Ascending aorta (tissue), 2 donors: Measurements from ENCODE around the gene DTD2. TPM values are rescaled to one million over a fixed set of nuclear protein-coding genes. Genes with fewer than 3 reads are reported as not detected.

ENCODE experiments used
- DNase-seq, 2 donors: peaks; one replicate each; pipeline ENCODE4 v3.0.0-alpha.2; 2019; ENCODE audit warnings: low spot score in 2 of 2
- H3K27ac ChIP-seq, 2 donors: fragments of 200-600 bp; sonication (generic); one replicate each; pipeline ENCODE4 v1.5.1; 2016 to 2017; ENCODE audit warnings: mild to moderate bottlenecking in 1 of 2
- H3K27me3 ChIP-seq: fragments of 200-600 bp; sonication (generic); one replicate; pipeline ENCODE4 v1.5.1; 2017
- H3K36me3 ChIP-seq, 2 donors: fragments of 200-600 bp; sonication (generic); one replicate each; pipeline ENCODE4 v1.5.1; 2016
- H3K4me1 ChIP-seq, 2 donors: fragments of 200-600 bp; sonication (generic); one replicate each; pipeline ENCODE4 v1.5.1; 2016 to 2017; ENCODE audit warnings: mild to moderate bottlenecking in 1 of 2
- H3K4me3 ChIP-seq, 2 donors: fragments of 200-600 bp; sonication (generic); one replicate each; pipeline ENCODE4 v1.5.1; 2016 to 2017; ENCODE audit warnings: mild to moderate bottlenecking in 1 of 2
- H3K9me3 ChIP-seq, 2 donors: fragments of 200-600 bp; sonication (generic); one replicate each; pipeline ENCODE4 v1.5.1; 2016
- intact Hi-C: fragments of 100-400 bp; cut with DNase I; formaldehyde crosslinking; loops from one replicate; pipeline ENCODE4 v1.15.1; 2023
- total RNA-seq: library from RNA; depleted of rRNA; stranded (reverse); fragments of >200 nt; gene quantifications from one replicate; pipeline ENCODE4 v1.1.0, GENCODE V29; 2016
- TF ChIP-seq, protein P1 (sequence below), 3 experiments: fragments of 200-600 bp in 2 of 3; fragments of 450-650 bp in 1 of 3; sonication (generic) in 2 of 3; IDR thresholded peaks; one replicate each; pipeline ENCODE4 v1.5.1; 2016 to 2019; ENCODE audit warnings: antibody characterized with exemption in 3 of 3, mild to moderate bottlenecking in 1 of 3, moderate library complexity in 1 of 3

DTD2 gene
- total RNA-seq, 1 donor from 2014 or later, result 120 TPM

DNA sequence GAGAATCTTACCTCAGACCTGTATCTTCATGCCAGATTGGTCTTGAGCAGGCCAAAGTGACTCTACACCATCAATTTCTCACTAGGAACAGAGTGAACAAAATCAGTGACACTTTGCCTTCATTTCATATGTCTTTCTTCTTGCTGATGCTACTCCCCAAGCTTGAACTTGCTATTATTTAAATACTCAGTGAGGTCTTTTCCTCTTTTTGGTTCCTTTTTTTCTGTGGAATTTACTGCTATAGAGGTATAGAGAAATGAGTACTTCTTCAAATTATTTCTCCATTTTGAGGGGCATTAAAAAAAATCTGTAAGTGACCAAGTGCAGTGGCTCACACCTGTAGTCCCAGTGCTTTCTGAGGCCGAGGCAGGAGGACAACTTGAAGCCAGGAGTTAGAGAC, 30.6 kb upstream of the DTD2 start, which contains the start of gene GPR33:
Gene GPR33, minus strand, starts transcription at position 154 of the 400 bp plus-strand sequence. CDS start 4,074 bp downstream, outside the sequence.
- Histone ChIP-seq H3K27ac (no peak within 1 kb of the TSS), H3K36me3 (no peaks in the 10 kb centered on the region), H3K27me3 (no peaks in the 10 kb centered on the region), H3K4me1 (no peaks in the 10 kb centered on the region), H3K4me3 (no peak within 1 kb of the TSS), H3K9me3 (no peaks in the 10 kb centered on the region)
- DNase-seq, result no peak
- intact Hi-C loops, result no loop called here
- TF ChIP-seq, protein P1, sequence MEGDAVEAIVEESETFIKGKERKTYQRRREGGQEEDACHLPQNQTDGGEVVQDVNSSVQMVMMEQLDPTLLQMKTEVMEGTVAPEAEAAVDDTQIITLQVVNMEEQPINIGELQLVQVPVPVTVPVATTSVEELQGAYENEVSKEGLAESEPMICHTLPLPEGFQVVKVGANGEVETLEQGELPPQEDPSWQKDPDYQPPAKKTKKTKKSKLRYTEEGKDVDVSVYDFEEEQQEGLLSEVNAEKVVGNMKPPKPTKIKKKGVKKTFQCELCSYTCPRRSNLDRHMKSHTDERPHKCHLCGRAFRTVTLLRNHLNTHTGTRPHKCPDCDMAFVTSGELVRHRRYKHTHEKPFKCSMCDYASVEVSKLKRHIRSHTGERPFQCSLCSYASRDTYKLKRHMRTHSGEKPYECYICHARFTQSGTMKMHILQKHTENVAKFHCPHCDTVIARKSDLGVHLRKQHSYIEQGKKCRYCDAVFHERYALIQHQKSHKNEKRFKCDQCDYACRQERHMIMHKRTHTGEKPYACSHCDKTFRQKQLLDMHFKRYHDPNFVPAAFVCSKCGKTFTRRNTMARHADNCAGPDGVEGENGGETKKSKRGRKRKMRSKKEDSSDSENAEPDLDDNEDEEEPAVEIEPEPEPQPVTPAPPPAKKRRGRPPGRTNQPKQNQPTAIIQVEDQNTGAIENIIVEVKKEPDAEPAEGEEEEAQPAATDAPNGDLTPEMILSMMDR (IDR thresholded peaks at IDR 0.05), result no peak

DNA sequence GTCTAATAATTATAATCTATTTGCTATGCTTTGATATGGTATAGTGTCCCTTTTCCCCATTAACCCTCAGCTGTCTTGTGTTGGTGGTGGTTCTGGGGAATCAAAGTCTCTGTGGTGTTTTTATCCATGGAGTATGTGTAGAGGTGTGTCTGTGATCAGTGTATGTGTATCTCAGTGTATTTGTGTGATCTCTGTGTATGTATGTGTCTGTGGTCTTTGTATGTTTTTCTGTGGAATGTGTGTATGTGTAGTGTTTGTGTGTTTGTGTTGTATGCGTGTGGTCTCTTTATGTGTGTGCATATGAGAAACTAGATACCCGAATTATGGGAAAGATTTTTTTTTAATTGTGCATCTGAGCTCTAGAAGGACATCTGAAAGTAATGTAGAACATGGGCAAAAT, 29.5 kb upstream of the DTD2 start:
- H3K4me1 ChIP-seq, result no peaks in the 10 kb centered on the region
- intact Hi-C loops, result no loop called here

DNA sequence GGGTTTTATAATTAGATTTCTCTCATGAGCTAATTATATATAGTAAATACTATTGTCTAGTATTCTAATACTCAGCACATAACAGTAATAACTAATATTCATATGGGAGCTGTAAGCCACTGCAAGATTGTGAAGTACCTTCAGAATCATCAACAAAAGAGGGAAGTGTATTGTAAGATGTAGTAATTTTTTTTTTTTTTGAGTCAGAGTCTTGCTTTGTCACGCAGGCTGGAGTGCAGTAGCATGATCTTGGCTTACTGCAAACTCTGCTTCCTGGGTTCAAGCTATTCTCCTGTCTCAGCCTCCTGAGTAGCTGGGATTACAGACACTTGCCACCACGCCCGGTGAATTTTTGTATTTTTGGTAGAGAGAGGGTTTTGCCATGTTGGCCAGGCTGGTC, 27.4 kb upstream of the DTD2 start:
- Histone ChIP-seq H3K4me1 (no peaks in the 10 kb centered on the region), H3K27ac (no peak overlapping the region), H3K4me3 (no peak overlapping the region), H3K36me3 (no peaks in the 10 kb centered on the region), H3K27me3 (no peaks in the 10 kb centered on the region), H3K9me3 (no peaks in the 10 kb centered on the region)
- intact Hi-C loops, result no loop called here
- TF ChIP-seq, protein P1 (IDR thresholded peaks at IDR 0.05), result no peak
- DNase-seq, result no peak

More for the DNA sequence above, 29.5 kb upstream of the DTD2 start:
- H3K27ac ChIP-seq, result no peak overlapping the region
- no peaks in the 10 kb centered on the region for H3K27me3 ChIP-seq
- H3K4me3 ChIP-seq, result no peak overlapping the region
- H3K36me3 ChIP-seq, result no peaks in the 10 kb centered on the region
- no peaks in the 10 kb centered on the region for H3K9me3 ChIP-seq
- TF ChIP-seq, protein P1 (IDR thresholded peaks at IDR 0.05), result no peak
- no peak for DNase-seq

DNA sequence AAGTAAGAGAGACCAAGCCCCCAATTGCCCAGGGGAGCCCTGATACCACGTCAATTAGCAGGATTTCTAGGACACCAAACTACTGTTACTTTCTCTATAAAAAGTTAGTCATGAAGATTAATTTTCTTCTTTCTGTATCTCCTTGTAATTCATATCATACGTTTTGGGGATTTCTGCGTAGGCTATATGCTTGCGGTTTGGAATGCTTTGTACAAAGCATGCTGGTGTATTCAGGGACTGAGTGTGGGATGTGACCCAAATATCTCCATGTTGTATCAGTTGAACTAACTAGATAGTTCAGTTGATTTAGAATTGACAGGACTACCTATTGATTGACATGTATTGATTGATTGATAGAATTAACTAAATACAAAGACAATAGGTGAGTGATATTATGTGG, 22.9 kb upstream of the DTD2 start:
- no peaks in the 10 kb centered on the region for H3K9me3 ChIP-seq

DNA sequence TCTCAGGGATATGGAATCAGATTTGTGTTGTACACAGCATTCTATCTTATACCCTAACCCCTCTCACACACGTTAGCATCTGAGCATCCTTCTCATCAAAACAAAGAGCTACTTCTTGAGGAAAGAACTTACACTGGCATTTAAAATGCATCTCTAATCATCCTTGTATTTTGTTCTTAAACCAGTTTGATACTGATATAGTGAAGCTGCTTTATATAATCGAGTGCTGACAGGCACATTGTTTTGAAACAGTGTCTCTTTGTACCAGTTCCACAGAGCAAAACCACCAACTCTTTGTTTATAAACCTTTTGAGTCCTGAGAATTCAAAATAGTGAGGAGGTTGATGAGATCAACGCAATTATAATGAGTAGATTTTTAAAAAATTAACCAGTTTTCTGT, 21.7 kb upstream of the DTD2 start:
- DNase-seq, result no peak
- Histone ChIP-seq H3K27ac (no peak overlapping the region), H3K4me1 (peaks cover 0 to 11% of the 10 kb centered on the region in 2 donors), H3K9me3 (no peaks in the 10 kb centered on the region), H3K36me3 (no peaks in the 10 kb centered on the region), H3K4me3 (no peak overlapping the region), H3K27me3 (no peaks in the 10 kb centered on the region)
- TF ChIP-seq, protein P1 (IDR thresholded peaks at IDR 0.05), result no peak
- intact Hi-C loops, result no loop called here

More for the DNA sequence above, 22.9 kb upstream of the DTD2 start:
- no peak for DNase-seq
- H3K27ac ChIP-seq, result no peak overlapping the region
- TF ChIP-seq, protein P1 (IDR thresholded peaks at IDR 0.05), result no peak
- H3K4me3 ChIP-seq, result no peak overlapping the region
- no peaks in the 10 kb centered on the region for H3K27me3 ChIP-seq
- H3K4me1 ChIP-seq, result peaks cover 0 to 11% of the 10 kb centered on the region in 2 donors
- intact Hi-C loops, result no loop called here
- H3K36me3 ChIP-seq, result no peaks in the 10 kb centered on the region

DNA sequence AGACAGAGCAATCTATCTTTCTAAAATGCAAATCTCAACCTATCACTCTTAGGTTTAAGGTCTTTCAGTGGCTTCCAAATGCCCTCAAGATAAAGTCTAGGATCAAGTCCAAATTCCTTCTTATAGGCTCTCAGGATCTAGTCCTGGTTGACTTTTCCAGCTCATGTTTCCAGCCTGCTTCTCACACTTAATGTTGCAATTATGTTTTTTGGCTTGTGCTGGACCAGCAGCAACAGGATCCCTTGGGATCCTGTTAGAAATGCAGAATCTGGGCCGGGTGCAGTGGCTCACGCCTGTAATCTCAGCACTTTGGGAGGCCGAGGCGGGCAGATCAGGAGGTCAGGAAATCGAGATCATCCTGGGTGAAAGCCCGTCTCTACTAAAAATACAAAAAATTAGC, 19.9 kb upstream of the DTD2 start:
- Histone ChIP-seq H3K9me3 (no peaks in the 10 kb centered on the region), H3K27ac (peak overlapping the region in 1 of 2 donors; percentile 2), H3K4me3 (no peak overlapping the region), H3K36me3 (no peaks in the 10 kb centered on the region), H3K27me3 (no peaks in the 10 kb centered on the region), H3K4me1 (peaks cover 0 to 11% of the 10 kb centered on the region in 2 donors)
- intact Hi-C loops, result no loop called here
- no peak for DNase-seq
- TF ChIP-seq, protein P1 (IDR thresholded peaks at IDR 0.05), result no peak
